WERI-Rb-1 (cell line): ENCODE data around the gene FANCB.
A peak's percentile ranks its signal among the peaks of the same experiment; 100 is the strongest.

Experiments
- DNase-seq: peaks from one replicate; pipeline ENCODE4 v3.0.0-alpha.2; 2020
- H3K27ac ChIP-seq: fragments of 250-450 bp; sonication (Bioruptor Pico); 2 replicates; pipeline ENCODE4 v1.5.1; 2020; ENCODE audit warnings: mild to moderate bottlenecking, moderate library complexity
- H3K27me3 ChIP-seq: fragments of 250-450 bp; sonication (Bioruptor Pico); 2 replicates; pipeline ENCODE4 v1.5.1; 2021; ENCODE audit warnings: mild to moderate bottlenecking, low read depth, moderate library complexity; ENCODE audit not compliant: insufficient read depth, severe bottlenecking
- H3K36me3 ChIP-seq: fragments of 250-450 bp; sonication (Bioruptor Pico); 2 replicates; pipeline ENCODE4 v1.5.1; 2020; ENCODE audit warnings: mild to moderate bottlenecking, moderate library complexity
- H3K4me3 ChIP-seq: 2 replicates; pipeline ENCODE4 v1.5.1; 2011; ENCODE audit warnings: low read depth, mild to moderate bottlenecking, control low read depth, low read length
- H3K9me3 ChIP-seq: fragments of 250-450 bp; sonication (Bioruptor Pico); 2 replicates; pipeline ENCODE4 v1.5.1; 2021; ENCODE audit warnings: mild to moderate bottlenecking, moderate library complexity; ENCODE audit not compliant: severe bottlenecking
- TF ChIP-seq, protein P1 (sequence below): IDR thresholded peaks from 2 replicates; pipeline ENCODE4 v1.5.1; 2011; ENCODE audit warnings: low read depth, mild to moderate bottlenecking, control low read depth, inconsistent platforms, low read length

FANCB gene

DNA sequence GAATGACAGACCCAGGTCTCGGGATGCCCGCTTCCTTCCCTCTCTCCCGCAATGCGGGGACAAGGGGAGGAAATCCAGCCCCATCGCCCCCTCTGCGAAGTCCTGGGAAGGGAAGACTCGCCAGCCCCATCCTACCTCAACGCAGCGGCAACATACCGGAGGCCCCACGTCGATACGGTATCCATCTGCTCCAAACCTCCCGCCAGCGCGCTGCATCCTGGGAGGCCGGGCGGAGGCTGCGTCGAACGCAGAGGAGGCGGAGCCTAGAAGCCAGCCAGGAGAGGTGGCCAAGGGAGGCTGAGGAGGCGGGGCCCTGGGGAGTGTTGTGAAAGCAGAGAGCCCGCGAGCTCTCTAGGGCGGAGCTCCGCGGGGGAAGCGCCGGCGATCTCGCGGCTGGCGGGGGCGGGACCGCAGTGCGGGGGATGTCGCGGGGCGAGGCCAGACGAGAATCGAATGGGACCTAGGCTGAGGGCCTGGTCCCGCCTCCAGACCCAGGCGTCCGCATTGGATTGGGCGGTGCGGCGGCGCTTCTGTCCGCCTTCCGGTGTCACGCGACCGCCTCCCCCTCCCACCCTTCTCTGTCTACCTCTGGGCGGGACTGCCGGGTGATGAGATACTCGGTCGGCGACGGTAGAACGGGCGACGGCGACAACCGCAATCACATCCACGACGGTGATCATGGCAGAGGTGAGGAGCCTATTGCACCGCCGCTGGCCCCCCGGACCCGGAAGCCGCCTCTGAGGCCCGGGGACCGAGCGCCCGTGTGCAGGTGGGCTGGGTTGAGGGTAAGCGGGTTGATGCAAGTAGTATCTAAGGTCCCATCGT lies at the start of gene FANCB, which contains the start of gene MOSPD2:
Gene FANCB, minus strand, starts transcription at position 219 of the 825 bp plus-strand sequence. CDS start 7,559 bp downstream, outside the sequence.
Gene MOSPD2, plus strand, starts transcription at position 571 of the 825 bp plus-strand sequence. Its CDS starts 108 bp downstream, at position 679.
- peak; percentile 95 for DNase-seq
- no peaks in the 10 kb centered on the region for H3K27me3 ChIP-seq
- H3K4me3 ChIP-seq, result peak within 1 kb of the TSS; percentile 61
- peak within 1 kb of the TSS; percentile 76 for H3K27ac ChIP-seq
- H3K9me3 ChIP-seq, result no peaks in the 10 kb centered on the region
- TF ChIP-seq, protein P1, sequence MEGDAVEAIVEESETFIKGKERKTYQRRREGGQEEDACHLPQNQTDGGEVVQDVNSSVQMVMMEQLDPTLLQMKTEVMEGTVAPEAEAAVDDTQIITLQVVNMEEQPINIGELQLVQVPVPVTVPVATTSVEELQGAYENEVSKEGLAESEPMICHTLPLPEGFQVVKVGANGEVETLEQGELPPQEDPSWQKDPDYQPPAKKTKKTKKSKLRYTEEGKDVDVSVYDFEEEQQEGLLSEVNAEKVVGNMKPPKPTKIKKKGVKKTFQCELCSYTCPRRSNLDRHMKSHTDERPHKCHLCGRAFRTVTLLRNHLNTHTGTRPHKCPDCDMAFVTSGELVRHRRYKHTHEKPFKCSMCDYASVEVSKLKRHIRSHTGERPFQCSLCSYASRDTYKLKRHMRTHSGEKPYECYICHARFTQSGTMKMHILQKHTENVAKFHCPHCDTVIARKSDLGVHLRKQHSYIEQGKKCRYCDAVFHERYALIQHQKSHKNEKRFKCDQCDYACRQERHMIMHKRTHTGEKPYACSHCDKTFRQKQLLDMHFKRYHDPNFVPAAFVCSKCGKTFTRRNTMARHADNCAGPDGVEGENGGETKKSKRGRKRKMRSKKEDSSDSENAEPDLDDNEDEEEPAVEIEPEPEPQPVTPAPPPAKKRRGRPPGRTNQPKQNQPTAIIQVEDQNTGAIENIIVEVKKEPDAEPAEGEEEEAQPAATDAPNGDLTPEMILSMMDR, result no peak
- no peaks in the 10 kb centered on the region; the same call in 1 of the 2 replicates for H3K36me3 ChIP-seq

DNA sequence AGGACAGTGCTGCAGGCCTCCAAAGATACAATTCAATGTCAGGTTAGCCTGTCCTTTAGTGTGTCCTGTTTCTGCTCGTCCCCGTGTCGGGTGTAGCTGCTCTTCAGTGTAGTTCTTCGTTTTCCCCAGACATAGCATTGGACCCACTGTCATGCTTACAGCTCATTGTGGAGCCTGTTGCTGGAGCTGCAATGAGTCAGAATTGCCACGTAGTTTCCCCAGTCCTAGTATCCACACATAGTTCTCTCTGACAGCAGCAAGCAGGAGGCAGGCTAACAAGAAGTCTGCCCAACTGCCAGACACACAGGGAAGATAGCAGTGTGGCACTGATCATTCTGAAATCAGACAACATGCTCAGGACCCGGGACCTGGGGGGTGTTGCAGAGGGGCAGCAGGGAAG lies 49.6 kb upstream of the FANCB start:
- H3K27ac ChIP-seq, result no peak overlapping the region
- DNase-seq, result no peak
- H3K27me3 ChIP-seq, result peaks cover 11% of the 10 kb centered on the region
- H3K4me3 ChIP-seq, result no peak overlapping the region
- TF ChIP-seq, protein P1, result no peak
- no peaks in the 10 kb centered on the region for H3K36me3 ChIP-seq
- no peaks in the 10 kb centered on the region for H3K9me3 ChIP-seq

DNA sequence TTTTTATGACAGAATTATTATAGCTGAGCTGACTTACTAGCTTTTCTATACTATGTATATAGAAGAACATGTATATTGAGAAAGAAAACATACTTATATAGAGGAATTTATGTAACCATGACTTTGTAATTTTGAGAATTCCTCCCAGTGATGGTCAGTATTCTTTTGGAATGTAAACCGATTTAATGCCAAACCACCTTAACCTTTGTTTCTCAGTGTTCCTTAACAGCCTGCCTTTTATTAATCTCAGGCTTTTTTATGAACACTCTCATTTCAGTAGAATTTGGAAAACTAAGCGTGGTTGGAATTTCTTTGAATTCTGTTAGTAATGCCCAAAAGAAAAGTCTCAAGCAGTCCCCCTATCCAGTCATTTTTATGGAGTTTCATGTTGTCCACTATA lies 47.3 kb upstream of the FANCB start:
- no peak for DNase-seq
- TF ChIP-seq, protein P1, result no peak
- H3K9me3 ChIP-seq, result no peaks in the 10 kb centered on the region

DNA sequence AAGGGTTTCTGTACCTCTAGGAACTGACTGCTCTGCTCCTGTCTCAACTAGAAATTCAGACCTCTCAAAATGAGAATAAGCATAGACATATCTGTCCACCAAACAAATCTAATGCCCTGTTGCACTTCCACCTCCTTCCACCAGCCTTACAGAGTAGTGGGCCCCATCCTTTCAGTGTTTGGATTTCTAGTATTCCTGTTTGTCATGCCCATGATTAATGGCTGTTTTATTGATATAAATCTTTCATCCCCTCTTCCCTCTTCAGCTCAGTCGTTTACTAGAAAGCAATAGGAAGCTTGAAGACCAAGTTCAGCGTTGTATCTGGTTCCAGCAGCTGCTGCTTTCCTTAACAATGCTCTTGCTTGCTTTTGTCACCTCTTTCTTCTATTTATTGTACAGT lies 46.5 kb upstream of the FANCB start:
- H3K36me3 ChIP-seq, result no peaks in the 10 kb centered on the region
- H3K27ac ChIP-seq, result no peak overlapping the region

More for the DNA sequence above, 47.3 kb upstream of the FANCB start:
- H3K4me3 ChIP-seq, result no peak overlapping the region
- H3K27ac ChIP-seq, result no peak overlapping the region
- no peaks in the 10 kb centered on the region for H3K36me3 ChIP-seq
- peaks cover 3% of the 10 kb centered on the region for H3K27me3 ChIP-seq

DNA sequence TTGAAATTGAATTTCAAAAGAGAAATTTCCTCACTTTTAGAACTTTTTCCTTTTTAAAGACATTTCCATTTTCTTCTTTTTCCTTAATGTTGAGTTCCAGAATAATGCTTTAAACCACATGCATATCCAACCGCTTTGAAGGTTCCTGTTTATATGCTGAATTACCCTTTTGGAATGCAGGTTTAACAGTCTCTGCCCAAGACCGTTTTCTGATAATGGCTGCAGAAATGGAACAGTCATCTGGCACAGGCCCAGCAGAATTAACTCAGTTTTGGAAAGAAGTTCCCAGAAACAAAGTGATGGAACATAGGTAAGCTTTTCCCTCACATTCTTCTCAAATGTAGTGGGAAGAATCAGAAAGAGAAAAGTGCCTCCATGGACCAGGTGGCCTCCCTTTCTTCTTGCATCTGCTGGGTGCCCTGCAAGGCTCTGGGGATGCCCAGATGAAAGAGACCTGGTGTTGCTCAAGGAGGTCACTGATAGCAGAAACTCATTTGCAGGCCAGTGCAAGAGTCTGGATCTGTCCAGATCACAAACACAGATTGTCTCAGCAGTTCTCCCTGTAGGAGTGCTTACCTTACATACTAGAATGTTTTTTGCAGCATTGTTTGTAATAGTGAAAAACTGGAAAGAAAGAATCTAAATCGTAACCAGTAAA lies 43.3 kb upstream of the FANCB start:
- no peak overlapping the region for H3K27ac ChIP-seq
- no peak for DNase-seq
- H3K9me3 ChIP-seq, result no peaks in the 10 kb centered on the region
- TF ChIP-seq, protein P1, result no peak
- no peak overlapping the region for H3K4me3 ChIP-seq
- H3K36me3 ChIP-seq, result no peaks in the 10 kb centered on the region; the same call in 1 of the 2 replicates
- H3K27me3 ChIP-seq, result peaks cover 3% of the 10 kb centered on the region

More for the DNA sequence above, 46.5 kb upstream of the FANCB start:
- TF ChIP-seq, protein P1, result no peak
- Histone ChIP-seq H3K4me3 (no peak overlapping the region), H3K9me3 (no peaks in the 10 kb centered on the region), H3K27me3 (peaks cover 3% of the 10 kb centered on the region)
- no peak for DNase-seq
